K562 (cell line): Measurements from ENCODE around the gene SS18L1. TPM values are rescaled to one million over a fixed set of nuclear protein-coding genes. Genes with fewer than 3 reads are reported as not detected.
A peak's percentile ranks its signal among the peaks of the same experiment; 100 is the strongest.

Experiments
- CCNT2 ChIP-seq: IDR thresholded peaks from 2 replicates; pipeline ENCODE4 v1.6.1; 2011; ENCODE audit warnings: borderline replicate concordance, low read depth, mild to moderate bottlenecking, moderate library complexity, mixed read lengths, low read length; ENCODE audit not compliant: insufficient read length; ENCODE audit errors: extremely low read depth
- ELF1 ChIP-seq: fragments of 200-800 bp; sonication (Bioruptor generic); IDR thresholded peaks from 2 replicates; pipeline ENCODE4 v1.6.1; 2016; ENCODE audit warnings: missing genetic modification characterization, missing compliant biosample characterization
- ESRRB ChIP-seq: fragments of 250-450 bp; sonication (Bioruptor Pico); IDR thresholded peaks from 2 replicates; pipeline ENCODE4 v1.5.0; 2020; ENCODE audit warnings: mild to moderate bottlenecking, moderate library complexity, borderline replicate concordance
- FOXJ2 ChIP-seq: fragments of 200-800 bp; sonication (Bioruptor generic); IDR thresholded peaks from 2 replicates; pipeline ENCODE4 v1.6.1; 2016; ENCODE audit warnings: missing genetic modification characterization, missing compliant biosample characterization
- GATAD2B ChIP-seq: fragments of 450-650 bp; IDR thresholded peaks from 2 replicates; pipeline ENCODE4 v1.6.1; 2017; ENCODE audit warnings: mild to moderate bottlenecking, borderline replicate concordance
- KAT7 ChIP-seq: sonication (generic); formaldehyde crosslinking; IDR thresholded peaks from 2 replicates; pipeline ENCODE4 v1.8.0; 2022; ENCODE audit warnings: missing genetic modification reagents, mild to moderate bottlenecking, borderline replicate concordance
- KDM4B ChIP-seq, 2 experiments: fragments of 450-650 bp in 1 of 2; sonication (generic) in 1 of 2; IDR thresholded peaks; 2 replicates each; pipeline ENCODE4 v1.6.1; 2016 to 2017; ENCODE audit warnings: borderline replicate concordance in 2 of 2, antibody characterized with exemption in 1 of 2, low read depth in 1 of 2, mild to moderate bottlenecking in 1 of 2
- KHSRP ChIP-seq: fragments of 450-650 bp; IDR thresholded peaks from 2 replicates; pipeline ENCODE4 v1.6.1; 2017
- LCOR ChIP-seq: sonication (generic); formaldehyde crosslinking; IDR thresholded peaks from 2 replicates; pipeline ENCODE4 v1.8.0; 2022; ENCODE audit warnings: mild to moderate bottlenecking, missing genetic modification reagents
- NELFE ChIP-seq: IDR thresholded peaks from 2 replicates; pipeline ENCODE4 v1.6.1; 2011; ENCODE audit warnings: mild to moderate bottlenecking; ENCODE audit not compliant: insufficient read depth, insufficient read length
- POLR2G ChIP-seq: fragments of 200-400 bp; formaldehyde crosslinking; IDR thresholded peaks from 2 replicates; pipeline ENCODE4 v1.6.1; 2017; ENCODE audit warnings: low read depth, mild to moderate bottlenecking, antibody characterized with exemption, low read length, moderate library complexity
- SMC3 ChIP-seq: conservative IDR thresholded peaks from 2 replicates; pipeline ENCODE4 v1.6.1; 2011; ENCODE audit warnings: low read depth, low read length, improper control_type of control experiment; ENCODE audit not compliant: insufficient read depth
- TAF1 ChIP-seq: IDR thresholded peaks from 2 replicates; pipeline ENCODE4 v1.6.1; 2011; ENCODE audit warnings: mild to moderate bottlenecking, low read length, moderate library complexity; ENCODE audit not compliant: insufficient read depth, control insufficient read depth, severe bottlenecking; ENCODE audit errors: extremely low read depth
- ZKSCAN8 ChIP-seq: fragments of 200-800 bp; sonication (Bioruptor generic); IDR thresholded peaks from 2 replicates; pipeline ENCODE4 v1.6.1; 2016; ENCODE audit warnings: missing genetic modification characterization, missing compliant biosample characterization
- ZNF23 ChIP-seq: fragments of 250-450 bp; sonication (Bioruptor Pico); IDR thresholded peaks from 2 replicates; pipeline ENCODE4 v1.4.0; 2020; ENCODE audit warnings: mild to moderate bottlenecking
- ZNF436 ChIP-seq: fragments of 250-450, 450-650 bp; sonication (Bioruptor Pico); formaldehyde crosslinking; IDR thresholded peaks from 2 replicates; pipeline ENCODE4 v1.7.0; 2020; ENCODE audit warnings: mild to moderate bottlenecking
- ZNF551 ChIP-seq: fragments of 250-450 bp; sonication (Bioruptor Pico); IDR thresholded peaks from 2 replicates; pipeline ENCODE4 v1.5.0; 2021; ENCODE audit warnings: mild to moderate bottlenecking, moderate library complexity
- polyA plus RNA-seq, 8 experiments: library from polyadenylated mRNA; depleted of rRNA in 4 of 8; stranded (reverse) in 5 of 8; unstranded in 3 of 8; fragments of >200 nt; fragmentation: Nextera tagmentation in 2 of 8; fragmentation: Illumina TruSeq in 1 of 8; extraction: Ambion mirVana in 2 of 8; extraction: Trizol in 1 of 8; gene quantifications; 2 replicates each; pipeline versions ENCODE4 v1.2.1 to v1.2.3, GENCODE V29; 2011 to 2014; ENCODE audit warnings: inconsistent platforms in 1 of 8, missing spikeins in 1 of 8
- total RNA-seq, 7 experiments: library from RNA; depleted of rRNA in 6 of 7; stranded (reverse); fragments of >200 nt in 6 of 7; fragmentation: Illumina TruSeq in 2 of 7; extraction: Trizol in 2 of 7; gene quantifications; 2 replicates each; pipeline versions ENCODE4 v1.2.1 to v1.2.3, GENCODE V29; 2011 to 2021; ENCODE audit warnings: low replicate concordance in 1 of 7
- TF ChIP-seq, protein P1 (sequence below): fragments of 250-450 bp; sonication (Bioruptor Pico); IDR thresholded peaks from 2 replicates; pipeline ENCODE4 v1.8.0; 2021; ENCODE audit warnings: moderate library complexity, mild to moderate bottlenecking, inconsistent platforms
- TF ChIP-seq, protein P2 (sequence below): fragments of 450-650 bp; conservative IDR thresholded peaks from 2 replicates; pipeline ENCODE4 v1.6.1; 2016; ENCODE audit warnings: missing genetic modification characterization, low read depth, mild to moderate bottlenecking, missing compliant biosample characterization, moderate library complexity
- TF ChIP-seq, protein P3 (sequence below): fragments of 450-650 bp; formaldehyde crosslinking; IDR thresholded peaks from 2 replicates; pipeline ENCODE4 v1.4.0; 2020; ENCODE audit warnings: mild to moderate bottlenecking
- TF ChIP-seq, protein P4 (sequence below): fragments of 450-650 bp; IDR thresholded peaks from 2 replicates; pipeline ENCODE4 v1.6.1; 2016; ENCODE audit warnings: mild to moderate bottlenecking

The SS18L1 gene
- total and polyA plus RNA-seq, 9 of the 15 experiments (the other 6 are each of a cell fraction or from before 2014, with no cell fraction given) = 2.7 to 28.3 (median 15.1) TPM

DNA sequence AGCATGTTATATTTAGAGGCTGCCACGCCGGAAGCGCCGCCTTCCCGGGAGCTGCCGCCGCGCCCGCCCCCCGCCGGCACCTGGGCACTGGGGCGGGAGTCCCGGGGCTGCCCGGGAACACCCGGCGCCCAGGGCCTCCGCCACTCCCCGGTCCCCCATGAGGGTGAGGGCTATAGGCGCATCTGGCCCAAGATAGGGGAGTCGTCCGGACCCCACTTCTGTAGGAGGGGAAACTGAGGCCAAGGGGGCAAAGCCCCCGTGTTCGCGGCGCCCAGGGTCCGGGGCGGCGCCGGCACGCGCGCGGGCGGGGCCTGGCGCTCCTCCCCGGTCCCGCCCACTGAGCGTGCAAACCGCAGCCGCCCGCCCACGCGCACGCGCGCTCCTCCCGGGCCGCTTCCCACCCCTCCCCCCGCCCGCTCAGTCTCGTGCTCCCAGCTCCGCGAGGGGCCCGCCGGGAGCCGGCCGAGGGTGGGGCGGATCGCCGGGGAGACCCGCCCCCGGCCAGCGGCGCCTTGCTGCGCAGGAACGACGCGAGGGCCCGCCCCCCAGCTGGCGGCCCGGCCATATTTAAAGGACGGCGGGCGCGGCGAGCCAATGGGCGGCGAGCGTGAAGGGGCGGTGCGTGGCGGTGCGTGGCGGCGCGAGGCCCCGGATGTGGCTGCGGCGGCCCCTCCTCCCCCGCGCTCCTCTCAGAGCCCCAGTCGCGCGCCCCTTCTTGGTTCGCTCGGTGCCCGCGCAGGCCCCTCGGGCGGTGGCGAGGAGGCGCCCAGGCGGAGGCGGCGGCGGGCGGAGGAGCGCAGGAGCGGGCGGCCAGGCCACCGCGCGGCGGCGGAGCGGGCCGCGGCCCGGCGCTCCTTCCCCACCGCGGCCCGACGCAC is 21.6 kb upstream of the SS18L1 start, which contains the start of gene LSM14B (continued):
- TF ChIP-seq ESRRB = no peak
- no peak; a peak in 1 of 4 replicates for TF ChIP-seq KDM4B (IDR thresholded peaks at IDR 0.05; ENCODE audit: borderline replicate concordance in 2 of 2, low read depth in 1 of 2)
- peak; percentile 77 for TF ChIP-seq POLR2G
- no peak for TF ChIP-seq ELF1 (tag)
- no peak for TF ChIP-seq ZKSCAN8
- TF ChIP-seq KAT7 (CRISPR knock-in tag) = no peak
- TF ChIP-seq FOXJ2 (tag) = no peak
- TF ChIP-seq, protein P1, sequence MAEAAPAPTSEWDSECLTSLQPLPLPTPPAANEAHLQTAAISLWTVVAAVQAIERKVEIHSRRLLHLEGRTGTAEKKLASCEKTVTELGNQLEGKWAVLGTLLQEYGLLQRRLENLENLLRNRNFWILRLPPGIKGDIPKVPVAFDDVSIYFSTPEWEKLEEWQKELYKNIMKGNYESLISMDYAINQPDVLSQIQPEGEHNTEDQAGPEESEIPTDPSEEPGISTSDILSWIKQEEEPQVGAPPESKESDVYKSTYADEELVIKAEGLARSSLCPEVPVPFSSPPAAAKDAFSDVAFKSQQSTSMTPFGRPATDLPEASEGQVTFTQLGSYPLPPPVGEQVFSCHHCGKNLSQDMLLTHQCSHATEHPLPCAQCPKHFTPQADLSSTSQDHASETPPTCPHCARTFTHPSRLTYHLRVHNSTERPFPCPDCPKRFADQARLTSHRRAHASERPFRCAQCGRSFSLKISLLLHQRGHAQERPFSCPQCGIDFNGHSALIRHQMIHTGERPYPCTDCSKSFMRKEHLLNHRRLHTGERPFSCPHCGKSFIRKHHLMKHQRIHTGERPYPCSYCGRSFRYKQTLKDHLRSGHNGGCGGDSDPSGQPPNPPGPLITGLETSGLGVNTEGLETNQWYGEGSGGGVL (CRISPR knock-in tag) = no peak
- TF ChIP-seq, protein P2, sequence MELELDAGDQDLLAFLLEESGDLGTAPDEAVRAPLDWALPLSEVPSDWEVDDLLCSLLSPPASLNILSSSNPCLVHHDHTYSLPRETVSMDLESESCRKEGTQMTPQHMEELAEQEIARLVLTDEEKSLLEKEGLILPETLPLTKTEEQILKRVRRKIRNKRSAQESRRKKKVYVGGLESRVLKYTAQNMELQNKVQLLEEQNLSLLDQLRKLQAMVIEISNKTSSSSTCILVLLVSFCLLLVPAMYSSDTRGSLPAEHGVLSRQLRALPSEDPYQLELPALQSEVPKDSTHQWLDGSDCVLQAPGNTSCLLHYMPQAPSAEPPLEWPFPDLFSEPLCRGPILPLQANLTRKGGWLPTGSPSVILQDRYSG (tag) = no peak
- no peak for TF ChIP-seq ZNF551
- TF ChIP-seq, protein P3, sequence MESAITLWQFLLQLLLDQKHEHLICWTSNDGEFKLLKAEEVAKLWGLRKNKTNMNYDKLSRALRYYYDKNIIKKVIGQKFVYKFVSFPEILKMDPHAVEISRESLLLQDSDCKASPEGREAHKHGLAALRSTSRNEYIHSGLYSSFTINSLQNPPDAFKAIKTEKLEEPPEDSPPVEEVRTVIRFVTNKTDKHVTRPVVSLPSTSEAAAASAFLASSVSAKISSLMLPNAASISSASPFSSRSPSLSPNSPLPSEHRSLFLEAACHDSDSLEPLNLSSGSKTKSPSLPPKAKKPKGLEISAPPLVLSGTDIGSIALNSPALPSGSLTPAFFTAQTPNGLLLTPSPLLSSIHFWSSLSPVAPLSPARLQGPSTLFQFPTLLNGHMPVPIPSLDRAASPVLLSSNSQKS (CRISPR knock-in tag) = no peak
- peak; percentile 29 for TF ChIP-seq TAF1
- no peak for TF ChIP-seq LCOR
- TF ChIP-seq, protein P4, sequence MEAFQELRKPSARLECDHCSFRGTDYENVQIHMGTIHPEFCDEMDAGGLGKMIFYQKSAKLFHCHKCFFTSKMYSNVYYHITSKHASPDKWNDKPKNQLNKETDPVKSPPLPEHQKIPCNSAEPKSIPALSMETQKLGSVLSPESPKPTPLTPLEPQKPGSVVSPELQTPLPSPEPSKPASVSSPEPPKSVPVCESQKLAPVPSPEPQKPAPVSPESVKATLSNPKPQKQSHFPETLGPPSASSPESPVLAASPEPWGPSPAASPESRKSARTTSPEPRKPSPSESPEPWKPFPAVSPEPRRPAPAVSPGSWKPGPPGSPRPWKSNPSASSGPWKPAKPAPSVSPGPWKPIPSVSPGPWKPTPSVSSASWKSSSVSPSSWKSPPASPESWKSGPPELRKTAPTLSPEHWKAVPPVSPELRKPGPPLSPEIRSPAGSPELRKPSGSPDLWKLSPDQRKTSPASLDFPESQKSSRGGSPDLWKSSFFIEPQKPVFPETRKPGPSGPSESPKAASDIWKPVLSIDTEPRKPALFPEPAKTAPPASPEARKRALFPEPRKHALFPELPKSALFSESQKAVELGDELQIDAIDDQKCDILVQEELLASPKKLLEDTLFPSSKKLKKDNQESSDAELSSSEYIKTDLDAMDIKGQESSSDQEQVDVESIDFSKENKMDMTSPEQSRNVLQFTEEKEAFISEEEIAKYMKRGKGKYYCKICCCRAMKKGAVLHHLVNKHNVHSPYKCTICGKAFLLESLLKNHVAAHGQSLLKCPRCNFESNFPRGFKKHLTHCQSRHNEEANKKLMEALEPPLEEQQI = no peak
- TF ChIP-seq ZNF23 (CRISPR knock-in tag) = no peak
- no peak for TF ChIP-seq SMC3
- peak; percentile 97 for TF ChIP-seq CCNT2
- no peak for TF ChIP-seq KHSRP
- TF ChIP-seq ZNF436 (CRISPR knock-in tag) = no peak
- peak; percentile 92 for TF ChIP-seq GATAD2B
- TF ChIP-seq NELFE = no peak
